CD4-positive, alpha-beta T cell treated with Interleukin-4 for 4 hours (primary cell): Measurements from ENCODE around the gene DDX5.
A peak's percentile ranks its signal among the peaks of the same experiment; 100 is the strongest.

Experiments
- DNase-seq: peaks from one replicate; pipeline ENCODE4 v3.0.0-alpha.2; 2020

The DDX5 gene

DNA sequence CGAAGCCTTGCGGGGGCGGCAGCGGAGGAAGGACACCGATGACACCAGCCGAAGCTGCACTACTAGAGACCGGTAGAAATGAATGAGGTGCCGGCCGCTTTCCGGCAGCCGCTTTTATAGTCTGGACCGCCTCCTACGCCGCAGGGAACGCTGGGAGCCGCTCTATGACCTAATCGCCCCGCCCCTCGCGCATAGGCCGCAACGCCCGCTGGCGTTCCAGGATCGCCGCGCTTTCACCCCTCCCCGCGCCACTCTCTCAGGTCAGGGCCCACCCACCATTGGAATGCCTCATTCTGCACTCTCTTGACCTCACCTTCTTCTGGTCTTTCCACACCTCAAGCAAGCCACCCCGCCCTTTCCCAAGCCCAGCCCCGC, at the start of gene DDX5:
DDX5 (minus strand) TSS at position 89 of the 375 bp plus-strand sequence. CDS start 170 bp downstream, outside the sequence.
- DNase-seq = peak; percentile 98

DNA sequence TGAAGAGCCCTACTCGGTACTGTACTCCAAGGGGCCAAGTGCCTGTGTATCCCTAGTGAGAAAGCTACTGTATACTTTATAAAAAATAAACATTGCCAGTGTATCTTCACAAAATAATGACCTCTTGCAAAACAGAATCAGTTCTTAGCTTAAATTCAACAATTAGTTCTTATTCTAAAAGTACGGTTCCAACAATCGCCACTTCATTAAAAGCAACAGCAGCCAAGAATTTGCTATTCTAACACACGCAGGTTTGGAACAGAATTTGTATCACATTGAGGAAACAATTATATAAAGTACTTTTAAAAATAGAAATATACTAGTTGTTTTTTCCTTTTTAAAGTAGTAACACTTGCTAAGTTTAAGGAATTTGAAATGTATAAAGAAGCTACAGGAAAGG, 49.2 kb upstream of the DDX5 start:
- no peak for DNase-seq

DNA sequence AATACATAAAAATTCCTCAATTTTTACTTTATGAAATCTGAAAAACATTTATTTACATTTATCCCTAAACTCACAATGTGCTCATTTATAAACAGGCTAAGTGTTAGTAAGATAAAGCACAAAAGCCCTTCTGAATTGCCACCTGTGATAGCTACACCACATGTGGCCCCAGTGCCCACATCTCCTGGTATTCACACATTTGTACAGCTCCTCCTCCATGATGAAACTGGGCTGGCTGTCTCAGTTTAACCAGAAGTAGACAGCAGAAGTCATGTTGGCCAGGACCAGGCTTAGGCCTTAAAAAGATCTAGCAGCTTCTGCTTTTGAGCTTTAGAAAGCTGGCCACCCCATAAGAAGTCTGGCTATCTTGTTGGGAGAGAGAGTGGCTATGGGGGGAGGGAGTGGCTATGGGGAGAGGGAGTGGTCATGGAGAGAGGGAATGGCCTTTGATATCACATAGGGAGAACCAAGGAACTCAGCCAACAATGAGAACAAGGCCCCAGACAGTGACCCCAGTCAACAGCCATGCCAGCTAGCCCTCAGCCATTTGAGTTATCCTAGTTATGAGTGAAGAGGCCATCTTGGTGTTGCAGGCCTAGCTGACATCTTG, 48.0 kb upstream of the DDX5 start:
- no peak for DNase-seq

DNA sequence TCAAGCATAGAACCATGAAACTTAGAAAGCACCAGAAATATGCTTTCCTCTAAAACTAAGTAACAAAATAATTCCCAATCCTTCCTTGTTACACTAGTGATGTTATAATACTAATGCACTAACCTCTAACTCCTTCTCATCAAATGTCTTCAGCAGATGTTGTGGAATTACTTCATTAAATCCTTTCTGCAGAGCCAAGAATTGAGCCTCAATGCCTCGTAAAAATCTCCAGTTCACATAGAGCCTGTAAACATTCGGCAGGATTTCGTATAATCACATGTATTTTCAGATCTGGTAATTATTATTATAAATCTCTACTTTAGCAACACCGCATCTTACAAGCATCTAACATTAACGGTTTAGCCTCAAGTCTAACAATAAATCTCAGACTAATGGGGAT, 45.4 kb upstream of the DDX5 start:
- no peak for DNase-seq

DNA sequence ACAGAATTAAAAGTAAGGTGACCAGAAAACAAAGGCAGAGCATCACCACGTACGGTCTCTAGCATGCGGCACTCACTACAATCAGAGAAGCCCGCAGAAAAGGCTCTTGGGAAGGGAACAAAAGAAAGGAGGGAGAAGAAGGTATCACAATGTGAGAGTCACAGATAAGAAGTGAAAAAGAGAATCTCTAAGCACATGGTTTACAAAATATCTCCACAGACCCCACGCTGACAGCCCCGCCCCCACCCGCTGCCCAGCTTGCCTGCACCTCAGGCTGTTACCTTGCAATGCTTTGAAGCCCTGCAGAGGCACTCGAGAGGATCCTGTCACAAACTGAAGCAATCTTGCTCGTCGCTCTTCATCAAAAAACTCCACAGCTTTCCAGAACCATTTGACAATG, 41.2 kb upstream of the DDX5 start:
- DNase-seq = no peak

DNA sequence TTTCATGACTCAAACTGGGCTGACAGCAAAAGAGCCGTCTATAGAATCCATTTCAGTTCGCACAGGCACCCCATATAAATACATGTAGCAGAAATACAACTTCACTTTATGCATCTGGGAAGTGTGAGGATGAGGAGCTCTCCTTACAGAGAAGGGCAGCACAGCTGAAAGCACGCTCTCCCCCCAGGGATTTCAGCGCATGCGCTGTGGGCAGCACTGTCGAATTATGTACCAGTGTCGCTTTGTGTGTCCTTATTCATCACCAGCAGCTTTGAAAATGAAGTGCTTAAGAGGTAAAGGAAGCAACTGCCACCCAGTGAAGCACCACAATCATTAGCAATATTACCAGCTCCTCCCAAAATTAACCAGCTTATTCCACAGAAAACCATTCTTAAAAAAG, 40.6 kb upstream of the DDX5 start:
- no peak for DNase-seq

DNA sequence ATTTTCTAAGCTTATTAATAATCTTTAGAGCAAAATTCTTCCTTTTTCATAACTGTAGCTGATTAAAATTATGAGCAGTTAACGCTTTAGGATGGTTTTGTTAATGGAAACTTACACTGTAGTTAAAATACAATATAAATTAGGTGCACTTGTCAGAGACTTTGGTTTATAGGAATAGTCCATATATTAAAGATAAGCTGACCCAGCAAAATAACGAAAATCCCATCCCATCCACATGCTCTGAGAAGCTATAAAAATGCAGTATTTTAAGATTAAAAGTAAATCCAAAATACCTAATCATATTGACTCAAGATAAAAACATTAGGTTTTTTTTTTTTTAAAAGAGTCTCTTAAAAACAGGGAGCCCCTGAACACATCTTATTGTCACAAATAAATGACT, 38.7 kb upstream of the DDX5 start:
- no peak for DNase-seq

DNA sequence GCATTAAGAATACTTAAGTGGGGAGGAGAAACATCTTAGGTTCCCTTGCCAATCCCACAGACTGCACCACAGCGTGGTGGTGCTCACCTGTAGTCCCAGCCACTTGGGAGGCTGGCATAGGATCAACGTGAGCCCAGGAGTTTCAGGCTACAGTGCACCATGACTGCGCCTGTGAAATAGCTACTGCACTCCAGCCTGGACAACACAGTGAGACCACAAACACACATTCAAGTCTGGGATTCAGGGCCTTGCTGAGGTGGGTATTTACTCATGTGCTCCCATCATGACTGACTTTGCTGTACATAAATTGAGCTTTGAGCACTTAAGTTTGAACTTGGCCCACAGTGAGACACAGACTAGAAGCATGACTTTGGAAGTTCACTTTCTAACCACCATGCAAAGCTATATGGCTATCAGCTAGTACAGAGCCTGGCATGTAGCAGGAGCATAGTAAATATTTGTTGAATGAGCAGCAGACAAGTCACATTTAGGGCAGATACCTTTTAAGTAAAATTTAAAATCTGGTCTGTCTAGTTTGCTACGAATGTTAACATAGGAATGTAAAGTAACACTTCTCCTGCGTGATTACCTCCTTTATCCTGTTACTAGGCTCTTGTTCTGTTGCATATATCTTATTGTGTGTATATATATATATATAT, 34.2 kb upstream of the DDX5 start:
- no peak for DNase-seq

DNA sequence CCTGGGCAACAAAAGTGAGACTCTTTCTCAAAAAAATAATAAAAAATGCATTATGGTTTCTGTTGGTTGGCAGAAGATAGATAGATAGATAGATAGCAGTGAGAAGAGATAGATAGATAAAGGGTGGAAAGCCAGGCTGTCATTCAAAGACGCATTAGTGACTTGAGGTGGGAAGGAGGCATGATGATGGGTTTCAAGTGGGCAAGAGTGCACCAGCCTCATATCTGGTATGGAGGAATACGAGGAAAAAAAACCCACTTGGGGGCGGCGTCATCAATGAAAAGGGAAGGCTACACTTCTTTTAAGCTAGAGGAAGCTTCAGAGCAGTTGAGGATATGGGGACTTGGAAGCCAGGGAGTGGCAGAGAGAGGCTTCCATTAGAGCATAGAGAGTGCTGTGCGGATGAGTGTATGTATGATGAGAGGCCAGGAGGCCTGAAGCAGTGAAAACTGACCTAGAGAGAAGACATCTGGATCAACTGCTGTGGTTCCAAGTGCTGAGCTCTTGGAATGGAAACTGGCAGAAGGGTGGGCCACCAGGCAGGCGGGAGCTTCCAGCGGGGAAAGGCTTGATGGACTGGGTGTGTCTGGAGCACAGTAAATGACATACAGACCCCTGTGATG, 32.5 kb upstream of the DDX5 start:
- no peak for DNase-seq

DNA sequence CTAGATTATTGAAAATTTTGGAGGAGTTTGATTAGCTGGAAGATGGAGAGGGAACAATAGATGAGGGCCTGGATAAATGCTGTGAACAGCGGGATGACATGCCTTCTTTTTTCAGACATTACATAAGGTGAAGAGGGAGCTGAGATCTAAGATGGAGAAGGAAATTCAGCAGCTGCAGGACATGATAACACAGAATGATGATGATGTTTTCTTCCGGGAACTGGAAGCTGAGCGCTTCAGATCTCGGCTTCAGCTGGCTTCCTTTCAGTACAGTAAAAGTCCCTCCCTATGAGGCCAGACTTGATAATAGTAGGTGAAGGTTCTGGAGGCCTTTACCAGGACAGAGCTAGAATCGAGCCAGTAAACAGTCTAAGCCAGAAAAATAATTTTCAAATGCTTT, 31.4 kb upstream of the DDX5 start:
- DNase-seq = no peak

DNA sequence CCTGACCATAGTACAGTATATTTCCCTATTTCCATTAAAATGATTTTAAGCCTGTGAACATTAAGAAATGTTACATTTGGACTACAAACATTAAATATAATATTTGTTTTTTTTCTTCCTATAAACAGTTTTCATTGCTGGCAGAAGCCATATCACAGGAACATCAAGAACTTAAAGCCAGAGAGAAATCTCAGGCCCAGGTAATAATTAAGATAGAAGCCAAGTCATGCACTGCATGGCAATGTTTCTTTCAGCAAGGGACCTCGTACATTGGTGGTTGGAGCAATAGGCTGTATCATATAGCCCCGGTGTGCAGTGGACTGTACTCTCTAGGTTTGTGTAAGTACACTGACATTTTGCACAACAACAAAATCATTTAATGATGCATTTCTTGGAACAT, 30.8 kb upstream of the DDX5 start:
- no peak for DNase-seq

DNA sequence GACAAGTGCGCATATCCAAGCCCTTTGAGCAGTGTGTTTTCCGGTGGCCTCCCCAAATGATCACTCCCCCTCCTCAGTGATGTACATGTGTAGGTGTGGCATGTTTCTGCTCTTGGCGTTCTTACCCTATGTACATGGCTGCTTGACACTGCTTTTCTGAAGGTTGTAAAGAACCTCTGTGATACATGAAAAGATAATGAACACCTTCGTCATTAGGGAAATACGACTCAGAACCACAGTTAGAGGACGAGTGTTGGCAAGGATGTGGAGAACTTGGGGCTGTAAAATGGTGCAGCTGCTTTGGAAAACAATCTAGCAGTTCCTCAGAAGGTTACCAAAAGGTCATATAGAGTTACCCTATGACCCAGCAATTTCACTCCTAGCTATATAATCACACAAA, 29.3 kb upstream of the DDX5 start:
- no peak for DNase-seq

DNA sequence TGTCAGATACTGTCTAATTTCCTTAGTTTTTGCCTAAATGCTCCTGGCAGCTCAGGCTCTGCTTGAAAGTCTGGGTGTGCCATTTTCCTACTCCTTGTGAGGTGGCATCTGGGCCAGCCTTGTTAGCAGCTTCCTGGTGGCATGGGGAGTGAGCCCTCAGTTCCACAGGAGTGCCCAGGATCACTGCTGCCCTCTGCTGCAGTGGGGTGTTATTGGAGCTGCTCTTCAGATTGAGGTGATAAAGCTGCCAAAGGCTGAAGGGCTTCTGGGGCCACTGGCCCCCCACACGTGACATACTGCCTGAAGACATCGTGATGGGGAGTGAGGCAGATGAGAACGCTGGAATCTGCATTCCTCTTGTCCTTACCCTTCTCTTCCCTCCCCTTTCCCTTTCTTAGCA, 28.1 kb upstream of the DDX5 start:
- DNase-seq = no peak

DNA sequence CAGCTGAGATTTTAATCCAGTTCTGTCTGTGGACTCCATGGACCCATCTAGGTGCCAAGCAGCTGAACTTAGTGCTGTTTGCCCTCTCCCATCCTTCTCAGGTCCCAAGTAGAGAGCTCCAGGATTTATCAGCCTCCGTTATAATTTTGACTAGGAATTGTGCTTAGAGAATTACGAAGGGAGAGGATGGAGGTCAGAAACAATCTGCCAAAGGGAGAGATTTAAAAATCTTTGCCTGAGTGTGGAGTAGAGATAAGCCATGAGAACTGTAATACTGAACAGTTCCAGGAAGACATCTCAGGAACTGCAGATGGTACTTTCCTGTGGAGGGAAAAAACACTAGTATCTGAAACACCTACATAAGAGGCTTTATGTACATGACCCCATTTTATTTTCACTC, 27.7 kb upstream of the DDX5 start:
- DNase-seq = no peak

DNA sequence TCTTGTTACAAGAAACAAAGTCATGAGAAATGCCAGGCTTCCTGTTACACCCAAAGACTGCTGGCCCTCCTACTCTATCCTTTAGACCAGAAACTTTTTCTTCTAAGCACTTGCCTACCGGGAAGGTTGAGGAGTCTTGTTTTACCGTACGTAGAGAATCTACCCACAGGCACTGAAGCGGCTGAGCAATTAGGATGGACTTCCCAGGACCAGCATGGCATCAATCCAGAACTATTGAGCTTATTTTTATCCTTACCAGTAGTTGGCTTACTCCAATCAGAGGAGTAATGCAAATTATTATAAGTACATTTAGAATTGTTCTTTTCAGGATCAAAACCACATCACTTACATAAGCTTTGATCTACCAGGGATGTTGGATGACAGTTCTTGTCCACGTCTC, 26.3 kb upstream of the DDX5 start:
- DNase-seq = no peak

DNA sequence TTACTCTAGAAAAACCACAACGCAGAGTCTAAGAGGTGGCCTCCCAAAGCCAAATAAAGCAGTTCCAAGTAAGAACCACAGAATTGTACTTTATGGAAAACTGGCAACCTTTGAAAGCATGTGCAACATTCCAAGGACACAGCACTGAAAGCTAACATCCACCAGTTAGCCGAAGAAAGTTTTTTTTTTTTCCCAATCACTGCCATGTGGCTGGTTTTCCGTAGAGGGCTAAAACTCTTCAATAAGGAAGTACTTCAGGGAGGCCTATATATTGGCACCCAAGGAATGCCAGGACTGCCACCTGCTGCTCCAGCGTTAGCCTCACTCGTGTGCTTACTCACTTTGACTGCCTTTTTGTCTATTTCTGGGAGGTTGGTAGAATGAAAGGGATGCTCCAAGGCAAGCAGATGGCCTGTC, 25.9 kb upstream of the DDX5 start:
- no peak for DNase-seq

DNA sequence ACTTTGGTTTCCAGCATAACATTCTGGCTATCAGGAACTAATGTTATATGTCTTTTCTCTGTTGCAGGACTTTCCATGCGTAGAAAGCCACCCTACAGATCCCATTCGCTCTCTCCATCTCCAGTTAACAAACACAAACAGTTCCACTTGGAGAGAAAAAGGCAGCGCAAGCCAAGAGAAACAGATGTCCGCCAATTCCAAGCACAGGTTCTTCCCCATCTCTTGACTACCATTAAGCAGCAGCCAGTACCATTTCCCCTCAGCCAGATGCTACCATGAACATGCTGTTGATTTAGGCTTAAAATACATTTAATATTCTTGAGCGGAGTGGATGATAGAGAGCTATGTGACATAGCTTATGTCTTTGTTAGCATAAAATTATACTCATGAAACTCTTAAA, 23.1 kb upstream of the DDX5 start:
- DNase-seq = no peak

DNA sequence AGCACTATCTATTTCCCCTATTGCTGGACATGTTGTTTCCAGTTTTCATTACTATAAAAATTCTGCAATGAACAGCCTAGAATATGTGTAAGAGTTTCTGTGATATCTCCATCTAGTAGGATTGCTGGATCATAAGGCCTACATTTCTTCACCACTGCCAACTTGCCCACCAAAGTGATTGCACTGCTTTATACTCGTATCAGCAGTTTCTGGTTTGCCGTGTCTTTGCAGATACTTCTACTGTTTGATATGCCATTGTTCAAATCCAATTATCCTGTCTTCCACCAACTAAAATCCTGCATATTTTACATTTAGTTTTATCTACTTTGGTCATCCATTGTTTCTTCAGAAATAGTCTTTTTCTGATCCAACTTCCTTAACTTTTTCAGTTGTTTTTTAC, 21.8 kb upstream of the DDX5 start:
- DNase-seq = no peak

DNA sequence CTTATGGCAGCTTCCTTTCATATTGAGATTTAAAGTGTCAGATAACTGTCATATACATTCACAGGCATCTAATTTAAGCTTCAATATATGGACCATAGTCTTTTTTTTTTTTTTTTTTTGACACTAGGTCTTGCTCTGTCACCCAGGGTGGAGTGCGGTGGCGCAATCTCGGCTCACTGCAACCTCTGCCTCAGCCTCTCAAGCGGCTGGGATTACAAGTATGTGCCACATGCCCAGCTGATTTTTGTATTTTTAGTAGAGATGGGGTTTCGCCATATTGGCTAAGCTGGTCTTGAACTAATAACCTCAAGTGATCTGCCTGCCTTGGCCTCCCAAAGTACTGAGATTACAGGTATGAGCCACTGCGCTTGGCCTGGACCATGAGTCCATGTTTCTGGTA, 14.3 kb upstream of the DDX5 start:
- DNase-seq = no peak

DNA sequence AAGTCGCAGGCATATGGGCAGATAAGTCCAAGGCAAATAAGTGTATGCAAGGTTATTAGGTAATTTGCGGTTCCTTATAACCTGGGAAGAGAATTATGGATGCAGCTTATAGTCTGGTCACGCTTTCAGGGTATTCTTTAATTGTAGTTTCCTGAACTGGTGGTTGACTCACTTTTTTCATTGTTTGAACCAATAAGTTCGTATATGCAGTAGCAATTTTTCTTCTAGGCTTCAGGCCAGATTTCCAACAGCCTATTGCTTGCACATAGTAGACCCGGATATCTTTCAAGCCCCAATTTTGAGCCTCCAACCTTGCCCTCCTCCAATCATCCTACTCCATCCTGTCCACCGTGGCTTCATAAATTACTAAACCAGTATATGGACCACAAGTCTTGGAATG, 13.5 kb upstream of the DDX5 start:
- DNase-seq = no peak

DNA sequence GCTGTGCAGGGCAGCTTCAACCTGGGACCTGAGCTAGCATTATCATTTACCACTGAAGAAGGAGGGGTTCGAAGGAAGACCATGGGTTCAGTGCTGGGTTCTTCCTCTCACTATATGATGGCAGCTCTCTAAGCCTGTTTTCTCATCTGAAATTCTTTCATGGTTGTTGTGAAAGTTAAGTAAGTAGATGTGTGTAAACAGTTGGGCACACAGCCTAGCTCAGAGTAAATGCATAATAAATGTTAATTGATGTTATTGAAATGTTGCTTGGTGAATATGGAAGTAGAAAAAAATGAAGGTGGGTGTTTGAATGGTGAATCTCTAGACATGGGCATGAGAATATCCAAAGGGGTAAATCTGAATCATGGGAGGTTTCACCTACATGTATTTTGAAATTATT, 9.7 kb upstream of the DDX5 start:
- DNase-seq = no peak

DNA sequence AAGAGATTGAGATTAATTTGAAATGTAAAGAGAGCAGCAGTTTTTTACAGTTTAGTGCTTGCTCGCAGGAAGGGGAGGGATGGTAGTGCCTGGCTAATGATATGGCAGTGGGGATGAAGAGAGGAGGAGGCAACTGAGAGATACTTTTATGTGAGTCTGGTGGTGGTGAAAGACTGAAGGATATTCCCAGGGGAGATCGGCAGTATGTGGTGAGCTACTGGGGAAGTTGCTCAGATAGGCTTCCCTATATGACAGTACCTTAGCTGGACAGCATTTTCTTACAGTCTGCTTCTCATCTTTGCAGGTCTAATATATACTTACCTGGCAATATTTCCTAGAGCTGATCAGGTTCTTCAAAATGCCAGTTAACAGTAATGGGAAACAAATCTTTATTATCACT, 9.3 kb upstream of the DDX5 start:
- no peak for DNase-seq

DNA sequence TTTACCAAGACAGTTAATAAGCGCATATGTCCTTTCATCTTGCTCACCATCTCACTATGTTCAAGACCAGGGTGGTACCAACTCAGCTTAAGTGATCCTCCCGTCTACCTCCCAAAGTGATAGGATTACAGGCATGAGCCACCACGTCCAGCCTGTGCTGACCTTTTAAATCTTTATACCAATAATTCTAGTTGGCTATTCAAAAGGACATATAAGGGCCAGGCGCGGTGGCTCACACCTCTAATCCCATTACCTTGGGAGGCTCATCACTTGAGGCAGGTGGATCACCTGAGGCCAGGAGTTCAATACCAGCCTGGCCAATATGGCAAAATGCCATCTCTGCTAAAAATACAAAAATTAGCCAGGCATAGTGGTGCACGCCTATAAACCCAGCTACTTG, 3.1 kb upstream of the DDX5 start:
- no peak for DNase-seq

DNA sequence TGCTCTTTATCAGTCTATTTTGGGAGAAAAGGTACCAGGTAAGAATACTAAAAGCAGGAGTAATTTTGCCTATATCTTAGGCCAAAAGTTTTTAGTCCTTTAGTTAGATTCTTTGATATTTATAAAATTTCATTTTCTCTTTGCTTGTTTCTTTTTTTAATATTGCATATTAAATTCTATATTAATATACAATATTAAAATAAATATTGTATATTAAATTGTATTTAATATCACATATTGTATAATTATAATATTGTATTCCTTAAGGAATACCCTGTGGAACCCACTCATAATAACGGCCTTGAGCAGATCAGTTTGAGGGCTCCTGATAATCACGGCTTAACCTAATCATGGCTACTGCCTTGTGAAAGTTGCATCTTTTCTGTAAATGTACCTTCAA, 2.6 kb upstream of the DDX5 start:
- no peak for DNase-seq

DNA sequence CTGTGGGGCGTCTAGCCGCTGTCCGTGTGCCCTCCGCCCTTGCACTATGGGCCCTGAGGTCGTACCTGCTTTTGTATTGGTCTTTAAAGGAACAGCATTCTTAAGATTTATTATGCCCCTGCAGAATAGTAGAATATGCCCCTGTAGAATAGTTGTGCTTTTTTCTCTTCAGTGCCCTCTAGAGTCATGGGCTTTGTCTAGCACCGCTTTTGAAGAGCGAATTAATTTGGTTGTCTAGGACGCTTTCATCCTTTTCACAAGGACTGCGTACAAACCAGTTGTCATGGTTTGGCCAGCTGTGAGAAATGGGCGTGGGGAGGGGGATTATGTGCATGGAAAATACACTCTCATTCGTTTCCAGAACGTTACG, 1.3 kb upstream of the DDX5 start:
- peak; percentile 81 for DNase-seq
